Measurements from ENCODE around the gene ATOX1. TPM values are rescaled to one million over a fixed set of nuclear protein-coding genes. Genes with fewer than 3 reads are reported as not detected.
"Not testable (repeated sequence)": the region's sequence is repeated elsewhere in the genome, so short reads cannot be mapped to it uniquely, and the experiment has no call there.

Gene ATOX1
- total and polyA plus RNA-seq, 2 experiments from 2014 or later, result 126 to 296 TPM

GRCh38 chr5:151730381-151730780, 28.1 kb downstream of the ATOX1 start:
- no peak overlapping the region for H3K27ac ChIP-seq
- no peaks in the 10 kb centered on the region for H3K79me2 ChIP-seq (ENCODE audit: insufficient read depth)
- H2AFZ ChIP-seq, result no peak overlapping the region
- H3K9me3 ChIP-seq (ENCODE audit: low read depth), result no peaks in the 10 kb centered on the region
- H3K36me3 ChIP-seq (ENCODE audit: low read depth), result no peaks in the 10 kb centered on the region
- H3K4me1 ChIP-seq (ENCODE audit: insufficient read depth), result peaks cover 12% of the 10 kb centered on the region
- no peak overlapping the region for H3K9ac ChIP-seq
- H3K9me2 ChIP-seq (ENCODE audit: insufficient read depth), result no peaks in the 10 kb centered on the region
- DNase-seq, result no peak
- in situ Hi-C loops (cut with MboI), result no loop called here
- H4K20me1 ChIP-seq (ENCODE audit: insufficient read depth), result no peaks in the 10 kb centered on the region
- TF ChIP-seq EZH2phosphoT487 (IDR thresholded peaks at IDR 0.05; ENCODE audit: insufficient read depth, low read depth) (no peak), EZH2 (IDR thresholded peaks at IDR 0.05; ENCODE audit: insufficient read depth, poor library complexity, severe bottlenecking) (no peak)
- no peak overlapping the region for H3K4me2 ChIP-seq (ENCODE audit: unreplicated experiment)
- H3F3A ChIP-seq (ENCODE audit: insufficient read depth), result peaks cover 14% of the 10 kb centered on the region
- 93 to 94% methylated on average over 7 of the region's 7 CpGs for WGBS, 2 experiments (ENCODE audit: low coverage in 1 of 2, low lambda C conversion rate in 2 of 2, missing lambda C conversion rate in 2 of 2)
- no peak overlapping the region for H3K4me3 ChIP-seq
- H3K27me3 ChIP-seq (replicated peaks; ENCODE audit: insufficient read depth), result no peaks in the 10 kb centered on the region

DNA sequence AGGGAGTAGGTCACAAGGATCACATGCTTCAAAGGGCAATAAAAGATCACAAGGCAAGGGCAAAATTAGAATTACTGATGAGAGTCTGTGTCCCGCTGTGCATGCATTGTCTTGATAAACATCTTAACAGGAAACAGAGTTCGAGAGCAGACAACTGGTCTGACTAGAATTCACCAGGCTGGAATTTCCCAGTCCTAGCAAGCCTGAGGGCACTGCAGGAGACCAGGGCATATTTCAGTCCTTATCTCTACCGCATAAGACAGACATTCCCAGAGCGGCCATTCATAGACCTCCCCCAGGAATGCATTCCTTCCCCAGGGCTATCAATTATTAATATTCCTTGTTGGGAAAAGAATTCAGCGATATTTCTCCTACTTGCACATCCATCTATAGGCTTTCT, 28.8 kb downstream of the ATOX1 start:
- H3K36me3 ChIP-seq (ENCODE audit: low read depth); H3K27me3 ChIP-seq (replicated peaks; ENCODE audit: insufficient read depth); H3K79me2 ChIP-seq (ENCODE audit: insufficient read depth); H3K27ac ChIP-seq; H3K9me3 ChIP-seq (ENCODE audit: low read depth); H3K9me2 ChIP-seq (ENCODE audit: insufficient read depth); in situ Hi-C loops (cut with MboI); H3K4me2 ChIP-seq (ENCODE audit: unreplicated experiment); H3K9ac ChIP-seq; H3K4me3 ChIP-seq; H4K20me1 ChIP-seq (ENCODE audit: insufficient read depth); H2AFZ ChIP-seq; DNase-seq: not testable (repeated sequence)
- H3F3A ChIP-seq (ENCODE audit: insufficient read depth), result peaks cover 14% of the 10 kb centered on the region
- WGBS, 2 experiments (ENCODE audit: low coverage in 1 of 2, low lambda C conversion rate in 2 of 2, missing lambda C conversion rate in 2 of 2), result 93% methylated on average over 5 of the region's 5 CpGs
- peaks cover 12% of the 10 kb centered on the region for H3K4me1 ChIP-seq (ENCODE audit: insufficient read depth)

- H3K9me2 ChIP-seq (ENCODE audit: insufficient read depth), result no peaks in the 10 kb centered on the region
- no peaks in the 10 kb centered on the region for H3K27me3 ChIP-seq (replicated peaks; ENCODE audit: insufficient read depth)
- no peak overlapping the region for H3K9ac ChIP-seq
- H3K4me1 ChIP-seq (ENCODE audit: insufficient read depth), result peaks cover 8% of the 10 kb centered on the region
- peaks cover 10% of the 10 kb centered on the region; the same call in 1 of the 2 replicates for H3F3A ChIP-seq (ENCODE audit: insufficient read depth)
- H4K20me1 ChIP-seq (ENCODE audit: insufficient read depth), result no peaks in the 10 kb centered on the region
- H3K9me3 ChIP-seq (ENCODE audit: low read depth), result no peaks in the 10 kb centered on the region
- no peak overlapping the region for H3K27ac ChIP-seq
- no peak overlapping the region for H3K4me2 ChIP-seq (ENCODE audit: unreplicated experiment)
- DNase-seq, result no peak
- no peak overlapping the region for H3K4me3 ChIP-seq
- no peak overlapping the region for H2AFZ ChIP-seq
- in situ Hi-C loops (cut with MboI), result no loop called here
- TF ChIP-seq EZH2 (IDR thresholded peaks at IDR 0.05; ENCODE audit: insufficient read depth, poor library complexity, severe bottlenecking), result no peak
- no peak for TF ChIP-seq EZH2phosphoT487 (IDR thresholded peaks at IDR 0.05; ENCODE audit: insufficient read depth, low read depth)
- no peaks in the 10 kb centered on the region for H3K79me2 ChIP-seq (ENCODE audit: insufficient read depth)
- 21 to 27% methylated on average over 2 of the region's 2 CpGs for WGBS, 2 experiments (ENCODE audit: low coverage in 1 of 2, low lambda C conversion rate in 2 of 2, missing lambda C conversion rate in 2 of 2)
- no peaks in the 10 kb centered on the region for H3K36me3 ChIP-seq (ENCODE audit: low read depth)
These were observed 34.1 kb downstream of the ATOX1 start for GRCh38 chr5:151724360-151724759.

GRCh38 chr5:151722546-151722945, 35.9 kb downstream of the ATOX1 start:
- no peak overlapping the region for H3K9ac ChIP-seq
- H3K36me3 ChIP-seq (ENCODE audit: low read depth), result no peaks in the 10 kb centered on the region
- H3F3A ChIP-seq (ENCODE audit: insufficient read depth), result peaks cover 28% of the 10 kb centered on the region
- H4K20me1 ChIP-seq (ENCODE audit: insufficient read depth), result no peaks in the 10 kb centered on the region
- H3K9me3 ChIP-seq (ENCODE audit: low read depth), result no peaks in the 10 kb centered on the region
- no peak for TF ChIP-seq EZH2 (IDR thresholded peaks at IDR 0.05; ENCODE audit: insufficient read depth, poor library complexity, severe bottlenecking)
- no peak for TF ChIP-seq EZH2phosphoT487 (IDR thresholded peaks at IDR 0.05; ENCODE audit: insufficient read depth, low read depth)
- H3K79me2 ChIP-seq (ENCODE audit: insufficient read depth), result no peaks in the 10 kb centered on the region
- no peak overlapping the region for H3K4me2 ChIP-seq (ENCODE audit: unreplicated experiment)
- in situ Hi-C loops (cut with MboI), result no loop called here
- H3K4me3 ChIP-seq, result no peak overlapping the region
- H2AFZ ChIP-seq, result no peak overlapping the region
- H3K27me3 ChIP-seq (replicated peaks; ENCODE audit: insufficient read depth), result no peaks in the 10 kb centered on the region
- DNase-seq, result no peak
- no peak overlapping the region for H3K27ac ChIP-seq
- H3K9me2 ChIP-seq (ENCODE audit: insufficient read depth), result no peaks in the 10 kb centered on the region
- H3K4me1 ChIP-seq (ENCODE audit: insufficient read depth), result peaks cover 24% of the 10 kb centered on the region

GRCh38 chr5:151721812-151722391, 36.5 kb downstream of the ATOX1 start:
- Histone ChIP-seq H3K4me1 (ENCODE audit: insufficient read depth) (peaks cover 30% of the 10 kb centered on the region), H3K79me2 (ENCODE audit: insufficient read depth) (0 out of 2 replicates have a peak, but pooled peaks cover 2% of the 10 kb centered on the region), H2AFZ (no peak overlapping the region), H3K9me2 (ENCODE audit: insufficient read depth) (no peaks in the 10 kb centered on the region), H3K9ac (no peak overlapping the region), H3K27me3 (replicated peaks; ENCODE audit: insufficient read depth) (no peaks in the 10 kb centered on the region), H3F3A (ENCODE audit: insufficient read depth) (peaks cover 34% of the 10 kb centered on the region), H4K20me1 (ENCODE audit: insufficient read depth) (no peaks in the 10 kb centered on the region), H3K27ac (no peak overlapping the region), H3K4me3 (no peak overlapping the region), H3K4me2 (ENCODE audit: unreplicated experiment) (no peak overlapping the region), H3K9me3 (ENCODE audit: low read depth) (no peaks in the 10 kb centered on the region), H3K36me3 (ENCODE audit: low read depth) (no peaks in the 10 kb centered on the region)
- no peak for DNase-seq
- TF ChIP-seq EZH2 (IDR thresholded peaks at IDR 0.05; ENCODE audit: insufficient read depth, poor library complexity, severe bottlenecking) (no peak), EZH2phosphoT487 (IDR thresholded peaks at IDR 0.05; ENCODE audit: insufficient read depth, low read depth) (no peak)
- in situ Hi-C loops (cut with MboI), result no loop called here
